Stimulated activated CD4-positive, alpha-beta T cell treated with anti-CD3 and anti-CD28 coated beads, TNF-alpha, amount 100 ng/mL, for 48 hours (primary cell): ENCODE data around the gene FAM229B.
"Not testable (repeated sequence)": the region's sequence is repeated elsewhere in the genome, so short reads cannot be mapped to it uniquely, and the experiment has no call there.

ENCODE experiments used
- DNase-seq, 3 donors: peaks; one replicate each; pipeline ENCODE4 v3.0.0-alpha.2; 2020; ENCODE audit warnings: low read depth in 3 of 3

The FAM229B gene

DNA sequence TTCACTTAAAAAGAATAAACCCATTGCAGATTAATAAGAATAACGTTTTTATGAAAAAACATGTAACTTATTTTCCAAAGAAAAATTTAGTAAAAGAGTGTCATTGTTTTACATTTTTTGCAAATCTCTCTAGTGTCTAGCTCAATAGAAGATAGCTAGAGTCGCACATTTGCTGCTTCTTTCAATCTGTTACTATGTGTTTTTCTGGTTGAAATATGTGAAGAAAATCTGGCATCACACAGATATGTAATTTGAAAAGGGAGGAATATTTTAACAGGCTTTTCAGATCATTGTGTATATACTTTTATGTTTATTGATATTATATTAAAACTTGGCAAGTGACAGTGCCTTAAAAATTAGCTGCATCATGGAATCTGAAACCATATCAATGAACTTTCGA lies 24.4 kb upstream of the FAM229B start:
- DNase-seq: no peak

DNA sequence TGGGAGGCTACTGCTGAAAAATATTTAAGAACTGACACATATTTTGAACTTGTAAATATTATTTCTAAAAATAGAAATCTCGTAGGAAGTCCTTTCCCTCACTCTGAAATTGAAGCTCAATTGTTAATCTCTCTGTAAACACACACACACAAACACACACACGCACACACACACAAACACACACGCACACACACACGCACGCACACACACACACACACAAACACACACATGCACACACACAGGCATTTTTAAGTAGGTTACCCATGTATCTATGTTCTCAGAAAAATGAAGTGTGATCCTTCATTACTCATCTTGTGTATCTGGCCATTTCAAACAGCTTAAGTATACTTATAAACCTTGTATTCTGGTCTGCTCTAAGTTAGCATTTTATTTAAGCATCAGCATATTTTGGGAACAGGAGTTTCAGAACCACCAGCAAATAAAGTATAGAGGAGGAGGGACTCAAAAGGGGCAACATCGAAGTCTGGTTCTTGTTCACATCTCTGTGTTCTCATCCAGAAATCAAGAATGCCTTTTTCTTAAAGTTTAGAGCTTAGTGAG lies 21.9 kb upstream of the FAM229B start:
- no peak for DNase-seq

DNA sequence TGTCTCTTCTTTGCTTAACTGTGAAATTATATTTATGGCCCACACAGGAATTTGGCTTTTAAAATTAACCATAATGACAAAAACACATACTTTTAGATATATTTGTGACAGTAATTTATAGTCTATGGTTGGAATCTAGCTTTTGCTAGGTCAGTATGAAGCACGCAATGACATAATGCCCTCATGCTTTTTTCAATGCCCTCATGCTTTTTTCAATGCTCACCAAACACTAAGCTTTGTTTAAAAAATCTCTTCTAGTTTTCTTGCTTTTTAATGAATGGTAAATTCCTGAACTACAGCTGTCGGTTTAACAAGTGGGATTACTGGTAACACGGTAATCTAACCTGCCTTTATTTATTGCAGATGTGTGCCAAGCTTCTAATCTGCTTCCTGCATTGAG lies 20.8 kb upstream of the FAM229B start:
- no peak for DNase-seq

DNA sequence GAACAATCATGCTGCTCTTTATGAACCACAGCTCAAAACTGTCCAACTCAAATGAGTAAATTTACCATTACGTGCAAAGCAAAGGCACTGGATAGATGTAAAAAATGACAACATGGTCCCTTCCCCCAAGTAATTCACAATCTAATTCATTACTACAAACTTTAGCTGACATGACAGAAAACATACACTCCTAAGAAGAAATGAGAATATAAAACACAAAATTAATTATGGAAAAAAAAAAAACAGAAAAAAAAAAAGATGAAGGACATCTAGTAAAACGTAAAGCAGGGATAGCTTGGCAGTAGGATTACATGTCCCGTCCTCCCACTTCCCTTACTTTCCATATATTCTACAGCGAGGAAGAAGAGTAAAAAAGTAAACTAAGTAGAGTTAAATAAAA lies 5.8 kb upstream of the FAM229B start:
- DNase-seq: no peak

DNA sequence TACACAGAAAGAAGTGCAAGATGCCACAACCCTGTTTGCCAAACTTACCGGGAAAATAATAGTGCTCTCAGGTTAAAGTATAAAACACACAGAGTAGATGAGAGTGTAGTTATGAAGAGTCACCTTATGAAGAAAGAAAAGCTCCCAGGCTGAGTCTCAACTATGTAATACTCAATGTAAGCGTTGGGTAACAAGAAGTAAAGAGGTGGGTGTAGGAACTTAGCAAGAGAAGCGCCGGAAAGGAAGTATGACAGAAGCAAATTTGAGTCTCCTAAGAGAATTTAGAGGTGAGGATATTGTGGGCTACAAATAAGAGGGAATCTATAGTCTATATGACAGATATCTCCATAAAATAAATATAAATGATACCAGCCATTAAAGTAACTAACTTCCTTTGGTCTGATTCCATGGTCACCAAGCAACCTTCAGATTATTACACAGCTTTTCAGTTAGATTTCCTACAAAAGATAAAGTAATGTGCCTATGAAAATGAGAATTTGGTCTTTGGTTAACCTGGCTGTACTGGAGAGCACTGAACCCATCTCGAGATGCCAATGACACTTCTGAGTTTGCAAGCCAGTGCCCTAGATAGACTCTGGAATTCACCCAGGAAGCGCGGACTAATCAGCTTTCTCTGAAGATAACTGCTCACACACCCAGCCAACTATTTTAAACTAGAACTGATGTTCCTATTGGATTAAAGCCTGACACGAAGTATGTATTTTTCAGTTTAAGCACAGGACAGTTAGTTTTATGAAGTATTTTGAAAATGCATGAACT lies 1.9 kb upstream of the FAM229B start:
- DNase-seq: no peak

DNA sequence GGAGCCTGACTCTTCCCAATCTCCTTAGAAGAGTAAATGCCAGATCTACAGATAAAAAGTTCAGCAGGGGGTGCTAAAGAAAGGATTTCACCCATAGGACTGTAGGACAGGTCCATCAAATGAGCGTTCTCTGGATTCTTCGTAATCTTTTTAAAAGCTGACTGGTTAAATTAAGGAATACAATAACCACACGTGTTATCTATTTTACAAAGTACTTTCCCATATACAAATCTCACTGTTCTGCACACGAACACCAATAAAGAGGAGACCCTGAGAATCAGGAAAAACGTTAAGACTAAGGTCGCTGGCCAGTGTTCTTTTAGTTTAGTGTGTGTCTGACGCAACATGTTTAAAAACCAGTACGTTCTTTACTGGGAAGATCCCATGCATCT lies 651 bp upstream of the FAM229B start:
- no peak for DNase-seq

DNA sequence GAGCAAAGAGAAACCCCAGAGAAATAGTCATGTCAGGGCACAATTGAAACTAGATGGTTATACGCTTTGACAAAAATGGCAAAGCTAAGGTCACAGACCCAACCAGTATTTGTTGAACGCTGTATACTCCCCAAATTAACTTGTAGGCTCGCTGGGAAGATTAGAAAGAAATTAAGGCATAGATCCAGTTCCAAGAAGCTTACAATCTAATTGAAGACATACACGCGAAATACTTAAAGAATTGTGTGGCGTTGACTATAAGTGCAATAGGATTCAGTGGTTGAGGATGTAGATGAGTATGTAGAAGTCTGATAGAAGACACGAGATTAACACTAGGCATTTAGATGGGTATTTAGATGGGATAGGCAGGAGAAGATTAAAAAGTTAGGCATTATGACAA lies 525 bp downstream of the FAM229B start:
- no peak for DNase-seq

DNA sequence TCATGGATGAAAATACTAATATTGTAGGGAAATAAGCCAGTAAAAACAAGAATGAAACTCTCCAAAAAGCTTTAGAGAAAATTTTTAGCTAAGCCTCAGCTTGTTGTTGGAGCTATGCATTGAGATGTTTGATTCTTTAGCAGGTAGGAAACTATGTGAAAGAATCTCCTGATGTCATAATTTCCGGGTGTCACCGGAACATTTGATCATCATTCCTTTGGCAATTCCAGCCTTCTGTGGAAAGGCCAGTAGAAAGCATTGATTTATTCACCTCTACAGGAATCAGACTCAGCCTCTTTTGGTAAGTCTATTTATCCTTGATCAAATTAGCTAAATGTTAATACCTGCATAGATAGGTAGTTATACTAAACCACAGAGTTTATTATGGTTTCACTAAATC lies 9.5 kb downstream of the FAM229B start:
- no peak for DNase-seq

DNA sequence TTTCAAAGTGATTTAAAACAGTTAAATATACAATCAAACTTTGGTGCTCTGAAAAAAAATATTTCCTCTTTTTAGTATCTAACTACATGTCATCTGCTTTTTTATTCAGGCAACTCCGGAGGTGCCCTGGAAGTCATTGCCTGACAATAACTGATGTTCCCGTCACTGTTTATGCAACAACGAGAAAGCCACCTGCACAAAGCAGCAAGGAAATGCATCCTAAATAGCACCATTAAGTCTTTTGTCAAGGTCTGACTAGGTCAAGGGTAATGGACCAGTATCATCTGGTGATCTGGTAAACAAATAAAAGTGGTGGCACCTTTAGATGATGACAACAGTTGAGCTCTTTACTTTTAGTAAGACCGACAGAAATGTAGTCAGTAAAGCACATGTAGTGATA lies 13.2 kb downstream of the FAM229B start:
- DNase-seq: no peak

DNA sequence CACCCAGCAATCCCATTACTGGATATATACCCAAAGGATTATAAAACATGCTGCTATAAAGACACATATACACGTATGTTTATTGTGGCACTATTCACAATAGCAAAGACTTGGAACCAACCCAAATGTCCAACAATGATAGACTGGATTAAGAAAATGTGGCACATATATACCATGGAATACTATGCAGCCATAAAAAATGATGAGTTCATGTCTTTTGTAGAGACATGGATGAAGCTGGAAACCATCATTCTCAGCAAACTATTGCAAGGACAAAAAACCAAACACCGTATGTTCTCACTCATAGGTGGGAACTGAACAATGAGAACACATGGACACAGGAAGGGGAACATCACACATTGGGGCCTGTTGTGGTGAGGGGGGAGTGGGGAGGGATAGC lies 18.6 kb downstream of the FAM229B start:
- not testable (repeated sequence) for DNase-seq

DNA sequence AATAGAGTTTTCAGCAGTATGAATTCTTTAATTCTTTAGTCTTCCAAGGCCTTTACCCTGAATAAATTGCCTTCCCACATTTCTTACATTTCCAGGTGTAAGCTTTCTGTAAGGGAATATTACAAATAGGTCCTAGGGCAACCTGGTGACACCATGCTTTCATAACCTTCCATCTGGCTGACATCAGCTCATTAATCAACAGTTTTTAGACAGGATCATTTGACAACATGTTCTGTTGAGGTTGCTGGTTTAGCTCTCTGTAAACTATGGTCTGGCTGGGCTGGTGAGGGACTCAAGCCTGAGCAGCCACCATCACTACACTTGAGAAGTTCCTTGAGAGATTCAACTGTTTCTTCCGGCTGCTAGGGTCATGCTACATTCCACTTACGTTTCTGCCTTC lies 19.2 kb downstream of the FAM229B start:
- no peak for DNase-seq

DNA sequence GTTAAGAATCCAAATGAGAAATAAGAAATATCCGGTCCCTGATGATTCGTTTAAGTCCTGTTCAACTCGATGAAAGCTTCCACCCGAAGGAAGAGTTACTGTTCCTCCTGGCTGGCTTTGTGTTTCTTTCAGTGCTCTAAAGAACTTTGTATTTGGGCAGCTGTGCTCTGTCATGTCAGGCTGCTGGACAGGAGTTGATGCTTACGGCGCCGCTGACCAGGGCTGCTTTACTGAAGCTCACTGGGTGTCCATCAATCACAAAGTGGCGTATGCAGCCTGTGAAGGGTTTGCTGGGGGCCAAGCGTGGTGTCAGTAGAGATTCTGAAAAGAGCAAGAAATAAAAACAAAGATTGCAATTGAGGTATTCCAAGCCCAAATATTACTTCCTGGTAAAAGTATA lies 21.9 kb downstream of the FAM229B start:
- DNase-seq: no peak

DNA sequence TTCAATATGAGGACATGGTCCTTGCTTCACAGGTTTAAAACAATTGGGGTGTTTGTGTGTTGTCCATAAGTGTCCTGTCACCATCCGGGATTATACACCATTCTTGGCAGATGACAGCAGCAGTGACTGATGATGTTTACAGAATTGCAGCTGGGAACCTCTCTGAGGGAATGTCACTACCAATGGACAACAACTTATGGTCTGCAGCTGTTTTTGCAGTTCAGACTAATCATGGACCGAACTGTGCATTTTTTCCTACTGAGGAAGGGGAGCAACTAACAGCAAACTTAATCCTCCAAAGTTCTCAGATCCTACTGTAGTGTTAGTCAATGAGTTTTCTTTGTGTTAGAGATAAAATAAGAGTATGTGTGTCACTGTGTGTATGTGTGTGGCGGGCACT lies 26.0 kb downstream of the FAM229B start:
- DNase-seq: no peak

DNA sequence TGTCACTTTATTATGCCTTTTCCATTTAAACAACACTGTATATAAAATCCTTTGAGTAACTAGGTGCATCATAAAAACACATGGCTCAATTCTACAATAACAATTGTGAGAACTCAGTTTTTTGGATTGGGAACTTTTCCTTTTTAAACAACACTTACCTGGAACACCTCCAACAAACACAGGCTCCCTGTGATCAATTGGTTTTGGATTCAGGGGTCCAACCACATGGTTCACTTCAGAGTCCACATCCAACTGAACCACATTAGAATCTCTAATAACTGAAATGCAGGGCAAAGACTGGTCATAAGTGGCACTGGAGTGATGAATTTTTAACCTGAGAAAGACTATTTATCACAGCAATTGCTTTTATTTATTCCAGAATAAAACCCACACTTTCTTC lies 26.5 kb downstream of the FAM229B start:
- DNase-seq: no peak

DNA sequence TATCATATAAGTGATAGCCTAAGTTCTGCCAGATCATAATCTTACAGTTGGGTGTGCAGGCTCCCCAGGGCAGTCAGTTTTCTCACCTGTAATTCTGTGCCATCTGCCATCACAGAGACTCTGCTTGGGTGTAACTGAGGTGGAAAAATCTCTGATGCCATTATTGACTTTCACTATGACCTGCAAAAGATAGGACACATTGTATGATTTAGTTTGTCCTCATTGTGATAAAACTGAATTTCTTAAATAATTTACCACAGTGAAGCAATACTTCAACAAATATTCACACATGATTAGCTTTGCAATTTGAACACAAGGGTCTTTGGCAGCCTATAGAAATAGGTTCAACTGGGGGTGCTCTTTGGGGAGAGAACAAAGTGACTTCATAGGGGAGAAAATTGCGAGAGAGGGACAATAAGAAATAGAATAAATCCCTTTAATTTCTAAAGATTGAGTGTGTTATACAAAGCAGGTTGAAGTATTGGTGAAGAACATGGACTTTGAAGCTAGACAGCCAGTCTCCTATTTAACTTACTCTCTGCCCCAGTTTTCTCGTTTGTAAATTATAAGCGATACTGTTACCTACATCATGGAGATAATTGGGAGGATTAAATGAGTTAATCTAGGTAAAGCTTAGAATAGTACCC lies 27.3 kb downstream of the FAM229B start:
- no peak for DNase-seq

DNA sequence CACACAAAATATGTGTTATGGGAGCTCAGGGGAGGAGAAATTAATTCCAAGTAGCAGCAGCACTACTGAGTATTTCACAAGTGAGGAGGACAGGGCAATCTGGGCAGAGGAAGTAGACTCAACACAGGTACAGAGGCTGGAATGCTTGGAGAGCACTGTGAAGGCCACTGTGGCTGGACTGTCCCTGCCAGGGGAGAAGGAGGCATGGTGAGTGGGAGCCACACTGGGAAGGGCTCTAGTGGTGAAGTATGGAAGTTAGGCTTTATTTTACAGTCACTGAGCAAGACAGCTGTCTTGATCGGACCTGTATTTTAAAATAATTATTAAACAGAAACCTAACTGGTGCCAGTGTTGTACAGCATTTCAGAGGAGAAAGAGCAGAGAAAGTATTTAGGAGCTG lies 28.8 kb downstream of the FAM229B start:
- DNase-seq: no peak

DNA sequence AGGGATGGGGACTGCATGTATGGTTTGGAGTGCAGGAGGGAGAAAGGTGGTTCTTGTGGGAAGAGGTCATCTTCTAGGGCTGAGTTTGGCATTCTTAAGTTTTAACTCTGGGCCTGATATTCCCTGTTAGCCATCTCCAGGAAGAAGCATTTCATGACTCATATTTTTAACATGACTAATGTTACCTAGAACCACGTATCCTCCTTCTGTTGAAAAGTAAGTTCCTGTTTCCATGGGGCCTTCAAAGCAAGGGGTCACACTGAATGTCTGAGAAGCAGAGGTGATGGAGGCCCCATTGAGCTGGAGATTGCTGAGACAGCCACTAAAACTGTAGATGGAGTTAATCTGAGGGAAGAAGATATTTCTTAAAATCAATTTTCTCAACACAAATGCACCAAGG lies 30.2 kb downstream of the FAM229B start:
- no peak for DNase-seq

DNA sequence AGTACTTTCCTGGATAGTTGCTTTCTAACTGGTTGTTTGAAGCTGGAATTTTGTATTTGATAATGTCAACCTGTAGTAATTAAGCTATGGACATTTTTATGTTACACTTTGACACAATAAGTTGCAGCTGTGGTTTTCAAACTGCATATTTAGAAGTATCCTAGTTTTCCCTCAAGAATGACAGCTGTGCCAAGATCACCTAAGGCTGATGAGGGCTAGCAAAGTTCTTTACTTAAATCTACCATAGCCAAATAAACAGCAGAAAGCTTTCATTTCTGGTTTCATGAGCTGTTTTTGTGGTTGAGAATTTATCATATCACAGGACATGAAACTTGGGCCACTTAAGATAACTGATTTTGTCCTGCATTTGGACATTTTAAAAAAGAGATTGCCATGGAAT lies 30.6 kb downstream of the FAM229B start:
- DNase-seq: no peak

DNA sequence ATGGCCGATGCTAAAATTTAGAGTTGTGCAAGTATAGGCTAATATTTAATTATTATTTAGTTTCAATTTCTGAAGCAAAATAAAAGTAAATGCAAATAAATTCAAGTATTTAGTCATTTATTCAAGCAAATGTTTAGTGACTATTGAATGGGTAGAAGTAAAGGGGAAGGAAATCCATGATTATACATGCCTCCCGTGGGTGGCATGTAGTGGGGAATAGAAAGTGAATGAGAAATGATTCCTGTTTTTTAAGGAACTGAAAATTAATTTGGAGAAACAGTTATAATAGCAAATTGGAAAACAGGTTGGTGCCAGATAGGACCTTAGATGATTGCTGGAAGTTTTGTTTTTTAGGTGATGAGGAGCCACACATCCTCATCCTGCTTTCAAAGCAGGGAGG lies 35.4 kb downstream of the FAM229B start:
- no peak for DNase-seq

DNA sequence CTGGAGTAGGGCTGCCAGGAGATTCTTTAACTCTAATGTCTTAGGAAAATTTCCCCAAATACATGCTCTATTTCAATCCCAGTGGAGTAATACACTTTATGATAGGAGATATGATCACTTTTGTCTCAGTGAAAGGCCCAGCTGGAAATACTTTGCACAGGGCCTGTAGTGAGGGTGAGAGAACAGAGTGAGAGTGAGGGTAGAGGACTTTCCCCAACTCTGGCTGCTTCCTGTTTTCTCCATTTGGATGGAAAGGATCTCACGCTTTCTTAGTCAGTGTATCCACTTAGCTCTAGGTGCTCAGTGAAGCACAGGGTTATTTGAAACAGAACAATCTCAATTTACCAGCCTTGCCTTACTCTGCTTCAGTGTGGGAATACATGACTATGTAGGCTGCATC lies 36.6 kb downstream of the FAM229B start:
- DNase-seq: no peak

DNA sequence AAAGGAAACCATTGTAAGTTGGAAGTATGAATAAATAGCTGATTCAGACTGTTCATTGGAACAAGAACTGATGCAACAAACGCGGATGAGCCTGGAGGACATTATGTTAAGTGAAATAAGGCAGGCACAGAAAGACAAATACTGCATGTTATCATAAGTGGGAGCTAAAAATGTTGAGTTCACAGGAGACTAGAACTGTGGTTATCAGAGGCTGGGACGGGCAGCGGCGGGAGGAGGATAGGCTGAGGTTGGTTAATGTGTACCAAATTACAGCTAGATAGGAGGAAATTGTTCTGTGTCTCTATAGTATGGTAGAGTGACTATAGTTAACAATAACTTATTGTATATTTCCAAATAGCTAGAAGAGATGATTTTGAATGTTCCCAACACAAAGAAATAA lies 40.8 kb downstream of the FAM229B start:
- DNase-seq: no peak

DNA sequence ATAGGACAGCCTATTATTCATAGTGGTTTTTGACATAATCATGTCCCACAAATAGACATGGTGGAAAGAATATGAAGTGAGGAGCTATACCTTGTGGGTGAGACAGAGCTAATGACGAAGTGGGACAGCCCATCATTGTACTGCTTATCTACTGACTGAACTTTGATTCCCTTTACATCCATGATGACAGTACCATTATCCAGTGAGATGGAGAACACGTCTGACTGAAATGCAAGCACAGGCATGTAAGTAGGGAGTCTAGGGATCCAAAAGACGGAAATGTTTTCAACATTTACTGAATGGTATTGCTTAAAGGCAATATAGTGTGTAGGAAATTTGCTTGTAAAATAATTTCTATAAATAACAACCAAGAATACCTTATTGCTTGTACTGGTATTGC lies 43.5 kb downstream of the FAM229B start:
- DNase-seq: no peak

DNA sequence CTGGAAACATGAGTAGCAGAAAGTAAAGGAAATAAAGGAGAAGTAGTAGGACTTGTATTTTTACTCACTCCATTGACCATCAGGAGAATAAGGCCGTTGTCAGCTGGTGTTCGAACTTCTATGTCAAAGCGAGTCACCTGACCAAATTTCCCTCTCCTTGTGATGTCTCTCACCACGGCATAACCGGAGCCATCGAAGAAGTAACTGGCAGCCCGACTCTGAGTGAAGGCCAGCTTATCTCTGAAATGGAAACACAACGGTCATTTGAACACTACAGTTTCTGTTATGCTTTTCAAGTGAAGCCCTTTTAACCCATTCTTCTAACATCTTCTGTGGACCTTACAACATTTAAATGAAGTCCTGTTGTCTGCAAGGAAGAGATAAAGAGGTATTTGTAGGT lies 51.7 kb downstream of the FAM229B start:
- no peak for DNase-seq

DNA sequence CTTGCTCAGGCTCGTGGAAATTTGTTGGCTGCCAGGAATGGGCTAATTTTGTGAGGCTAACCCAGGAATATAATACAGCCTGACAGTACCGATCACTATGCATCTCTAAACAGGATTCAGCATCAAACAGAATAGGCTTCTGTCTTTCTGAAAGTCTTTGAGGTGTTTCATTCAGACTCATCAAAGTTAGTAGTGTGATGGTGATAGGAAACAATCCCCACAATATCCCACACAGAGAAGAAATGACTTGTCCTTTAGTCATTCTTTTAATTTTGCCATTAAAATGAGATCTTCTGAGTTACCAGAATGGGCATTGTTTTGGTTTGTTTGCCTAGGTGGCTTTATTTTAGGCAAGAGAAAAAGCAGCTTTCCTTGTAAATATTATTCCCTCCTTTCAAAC lies 54.3 kb downstream of the FAM229B start:
- DNase-seq: no peak
